ENCODE results near the gene RIMS4. TPM values are rescaled to one million over a fixed set of nuclear protein-coding genes. Genes with fewer than 3 reads are reported as not detected.

The RIMS4 gene
- polyA plus RNA-seq, 3 donors = not detected

GRCh38 chr20:44835661-44836221 is 25.4 kb upstream of the RIMS4 start:
- 100% methylated on average over 1 of the region's 7 CpGs for WGBS (ENCODE audit: insufficient coverage)
- intact Hi-C loops (cut with micrococcal nuclease) = no loop called here
- H3K36me3 Mint-ChIP-seq = no peaks in the 10 kb centered on the region

GRCh38 chr20:44835116-44835515 is 24.8 kb upstream of the RIMS4 start:
- Histone ChIP-seq H3K36me3 (replicated peaks in 1 of 2; ENCODE audit: control insufficient read depth in 1 of 2, insufficient read depth in 2 of 2, low read length in 2 of 2) (no peaks in the 10 kb centered on the region), H3K27me3 (ENCODE audit: control insufficient read depth in 2 of 2, insufficient read depth in 2 of 2, low read length in 2 of 2) (peaks cover 2 to 25% of the 10 kb centered on the region in 2 donors), H3K4me3 (replicated peaks in 1 of 3; ENCODE audit: low read depth in 2 of 3, low read length in 3 of 3) (no peak overlapping the region), H3K79me2 (ENCODE audit: insufficient read depth, low read length) (no peaks in the 10 kb centered on the region), H3K4me2 (replicated peaks; ENCODE audit: extremely low read depth, low read length, poor library complexity, severe bottlenecking) (no peak overlapping the region), H3K4me1 (ENCODE audit: control insufficient read depth in 1 of 2, insufficient read depth in 2 of 2, low read length in 2 of 2) (no peaks in the 10 kb centered on the region), H4K20me1 (ENCODE audit: insufficient read depth, low read length) (no peaks in the 10 kb centered on the region), H3K9ac (ENCODE audit: insufficient read depth, low read length, poor library complexity, severe bottlenecking) (no peak overlapping the region), H3K9me3 (replicated peaks in 1 of 2; ENCODE audit: control insufficient read depth in 1 of 2, insufficient read depth in 1 of 2, low read length in 2 of 2) (no peaks in the 10 kb centered on the region), H2AFZ (ENCODE audit: insufficient read depth, low read depth, low read length, poor library complexity, severe bottlenecking) (no peak overlapping the region), H3K27ac (ENCODE audit: low read depth in 1 of 2, low read length in 2 of 2) (no peak overlapping the region)
- intact Hi-C loops (cut with micrococcal nuclease) = no loop called here
- Mint-ChIP-seq H3K27me3 (ENCODE audit: low read depth in 3 of 3) (peaks cover 4 to 28% (median 8%) of the 10 kb centered on the region in 3 donors), H3K4me3 (no peak overlapping the region), H3K4me1 (no peaks in the 10 kb centered on the region), H3K36me3 (no peaks in the 10 kb centered on the region), H3K27ac (no peak overlapping the region), H3K9me3 (peaks cover 0 to 3% (median 1%) of the 10 kb centered on the region in 7 donors)
- WGBS (ENCODE audit: insufficient coverage) = no CpG with 5 or more reads among the region's 1 CpG
- TF ChIP-seq, protein P1, sequence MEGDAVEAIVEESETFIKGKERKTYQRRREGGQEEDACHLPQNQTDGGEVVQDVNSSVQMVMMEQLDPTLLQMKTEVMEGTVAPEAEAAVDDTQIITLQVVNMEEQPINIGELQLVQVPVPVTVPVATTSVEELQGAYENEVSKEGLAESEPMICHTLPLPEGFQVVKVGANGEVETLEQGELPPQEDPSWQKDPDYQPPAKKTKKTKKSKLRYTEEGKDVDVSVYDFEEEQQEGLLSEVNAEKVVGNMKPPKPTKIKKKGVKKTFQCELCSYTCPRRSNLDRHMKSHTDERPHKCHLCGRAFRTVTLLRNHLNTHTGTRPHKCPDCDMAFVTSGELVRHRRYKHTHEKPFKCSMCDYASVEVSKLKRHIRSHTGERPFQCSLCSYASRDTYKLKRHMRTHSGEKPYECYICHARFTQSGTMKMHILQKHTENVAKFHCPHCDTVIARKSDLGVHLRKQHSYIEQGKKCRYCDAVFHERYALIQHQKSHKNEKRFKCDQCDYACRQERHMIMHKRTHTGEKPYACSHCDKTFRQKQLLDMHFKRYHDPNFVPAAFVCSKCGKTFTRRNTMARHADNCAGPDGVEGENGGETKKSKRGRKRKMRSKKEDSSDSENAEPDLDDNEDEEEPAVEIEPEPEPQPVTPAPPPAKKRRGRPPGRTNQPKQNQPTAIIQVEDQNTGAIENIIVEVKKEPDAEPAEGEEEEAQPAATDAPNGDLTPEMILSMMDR (IDR thresholded peaks at IDR 0.05) = no peak
- DNase-seq = no peak

More at GRCh38 chr20:44835661-44836221, 25.4 kb upstream of the RIMS4 start:
- H3K9me3 ChIP-seq (replicated peaks in 1 of 2; ENCODE audit: control insufficient read depth in 1 of 2, insufficient read depth in 1 of 2, low read length in 2 of 2) = no peaks in the 10 kb centered on the region
- DNase-seq = no peak
- H3K4me2 ChIP-seq (replicated peaks; ENCODE audit: extremely low read depth, low read length, poor library complexity, severe bottlenecking) = no peak overlapping the region
- Mint-ChIP-seq H3K27ac (no peak overlapping the region), H3K4me3 (no peak overlapping the region), H3K4me1 (no peaks in the 10 kb centered on the region), H3K9me3 (peaks cover 0 to 4% (median under 1%) of the 10 kb centered on the region in 7 donors), H3K27me3 (ENCODE audit: low read depth in 3 of 3) (peaks cover 4 to 26% (median 8%) of the 10 kb centered on the region in 3 donors)
- TF ChIP-seq, protein P1 (IDR thresholded peaks at IDR 0.05) = no peak
- H3K9ac ChIP-seq (ENCODE audit: insufficient read depth, low read length, poor library complexity, severe bottlenecking) = no peak overlapping the region
- no peaks in the 10 kb centered on the region for H3K4me1 ChIP-seq (ENCODE audit: control insufficient read depth in 1 of 2, insufficient read depth in 2 of 2, low read length in 2 of 2)
- no peaks in the 10 kb centered on the region for H3K79me2 ChIP-seq (ENCODE audit: insufficient read depth, low read length)
- no peaks in the 10 kb centered on the region for H3K36me3 ChIP-seq (replicated peaks in 1 of 2; ENCODE audit: control insufficient read depth in 1 of 2, insufficient read depth in 2 of 2, low read length in 2 of 2)
- no peak overlapping the region for H3K27ac ChIP-seq (ENCODE audit: low read depth in 1 of 2, low read length in 2 of 2)
- H4K20me1 ChIP-seq (ENCODE audit: insufficient read depth, low read length) = no peaks in the 10 kb centered on the region
- H3K4me3 ChIP-seq (replicated peaks in 1 of 3; ENCODE audit: low read depth in 2 of 3, low read length in 3 of 3) = no peak overlapping the region
- peaks cover 2 to 22% of the 10 kb centered on the region in 2 donors for H3K27me3 ChIP-seq (ENCODE audit: control insufficient read depth in 2 of 2, insufficient read depth in 2 of 2, low read length in 2 of 2)
- H2AFZ ChIP-seq (ENCODE audit: insufficient read depth, low read depth, low read length, poor library complexity, severe bottlenecking) = no peak overlapping the region

All from CD14-positive monocyte (primary cell).